ENCODE measurements around the gene RIC8A.
"Not testable (repeated sequence)": the region's sequence is repeated elsewhere in the genome, so short reads cannot be mapped to it uniquely, and the experiment has no call there.

RIC8A gene

GRCh38 chr11:220641-221215 is 13.2 kb downstream of the RIC8A start:
- DNase-seq = not testable (repeated sequence)

GRCh38 chr11:221539-221938 is 14.0 kb downstream of the RIC8A start:
- no peak for DNase-seq

GRCh38 chr11:221998-222789 is 14.7 kb downstream of the RIC8A start:
- no peak for DNase-seq

- no peak for DNase-seq
These were observed 15.7 kb downstream of the RIC8A start for GRCh38 chr11:223026-223789.

- DNase-seq = no peak
These were observed 16.4 kb downstream of the RIC8A start for GRCh38 chr11:223884-224283.

GRCh38 chr11:224424-224823 is 16.9 kb downstream of the RIC8A start:
- no peak for DNase-seq

- DNase-seq = no peak
These were observed 18.4 kb downstream of the RIC8A start for GRCh38 chr11:225734-226453.

- no peak for DNase-seq
These were observed 20.4 kb downstream of the RIC8A start for GRCh38 chr11:227824-228379.

- DNase-seq = no peak
These were observed 22.9 kb downstream of the RIC8A start for GRCh38 chr11:230431-230830.

GRCh38 chr11:232783-233565 is 25.5 kb downstream of the RIC8A start:
- DNase-seq = no peak

GRCh38 chr11:235180-235579 is 27.7 kb downstream of the RIC8A start:
- no peak for DNase-seq

GRCh38 chr11:235609-235996 is 28.1 kb downstream of the RIC8A start:
- DNase-seq = no peak

- DNase-seq = peak; percentile 92
These were observed 28.7 kb downstream of the RIC8A start, which contains the start of gene SIRT3 for GRCh38 chr11:235997-236773. Gene SIRT3 (minus strand): TSS chr11:236342. CDS start chr11:236328, 14 bp downstream.

GRCh38 chr11:236774-237767 is 29.6 kb downstream of the RIC8A start, which contains the start of gene PSMD13:
Gene PSMD13 (plus strand): TSS chr11:236976. CDS start chr11:237050, 74 bp downstream.
- DNase-seq = peak; percentile 86

- not testable (repeated sequence) for DNase-seq
These were observed 30.8 kb downstream of the RIC8A start for GRCh38 chr11:238346-238745.

GRCh38 chr11:240315-240714 is 32.8 kb downstream of the RIC8A start:
- DNase-seq = no peak

- no peak for DNase-seq
These were observed 34.1 kb downstream of the RIC8A start for GRCh38 chr11:241634-242033.

GRCh38 chr11:244376-244775 is 36.9 kb downstream of the RIC8A start:
- no peak for DNase-seq

GRCh38 chr11:249062-249461 is 41.6 kb downstream of the RIC8A start:
- DNase-seq = no peak

- DNase-seq = no peak
These were observed 42.8 kb downstream of the RIC8A start for GRCh38 chr11:250274-250673.
